COLO668 (cell line): ENCODE measurements around the gene PCDHGA12.
"Not testable (repeated sequence)": the region's sequence is repeated elsewhere in the genome, so short reads cannot be mapped to it uniquely, and the experiment has no call there.

ENCODE experiments used
- DNase-seq: peaks from one replicate; lab custom pipeline; 2025; ENCODE audit not compliant: unreplicated experiment; lab: John Stamatoyannopoulos, UW

PCDHGA12 gene

DNA sequence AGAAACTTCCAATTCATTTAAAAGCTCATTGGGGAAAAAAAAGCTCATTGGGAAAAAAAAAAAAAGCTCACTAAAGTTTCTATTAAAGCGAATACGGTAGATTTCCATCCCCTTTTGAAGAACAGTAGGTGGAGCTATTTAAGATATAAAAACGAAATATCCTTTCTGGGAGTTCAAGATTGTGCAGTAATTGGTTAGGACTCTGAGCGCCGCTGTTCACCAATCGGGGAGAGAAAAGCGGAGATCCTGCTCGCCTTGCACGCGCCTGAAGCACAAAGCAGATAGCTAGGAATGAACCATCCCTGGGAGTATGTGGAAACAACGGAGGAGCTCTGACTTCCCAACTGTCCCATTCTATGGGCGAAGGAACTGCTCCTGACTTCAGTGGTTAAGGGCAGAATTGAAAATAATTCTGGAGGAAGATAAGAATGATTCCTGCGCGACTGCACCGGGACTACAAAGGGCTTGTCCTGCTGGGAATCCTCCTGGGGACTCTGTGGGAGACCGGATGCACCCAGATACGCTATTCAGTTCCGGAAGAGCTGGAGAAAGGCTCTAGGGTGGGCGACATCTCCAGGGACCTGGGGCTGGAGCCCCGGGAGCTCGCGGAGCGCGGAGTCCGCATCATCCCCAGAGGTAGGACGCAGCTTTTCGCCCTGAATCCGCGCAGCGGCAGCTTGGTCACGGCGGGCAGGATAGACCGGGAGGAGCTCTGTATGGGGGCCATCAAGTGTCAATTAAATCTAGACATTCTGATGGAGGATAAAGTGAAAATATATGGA, at the start of gene PCDHGA12:
Gene PCDHGA12, plus strand, starts transcription at position 176 of the 782 bp plus-strand sequence. Its CDS starts 253 bp downstream, at position 429.
- DNase-seq: no peak

DNA sequence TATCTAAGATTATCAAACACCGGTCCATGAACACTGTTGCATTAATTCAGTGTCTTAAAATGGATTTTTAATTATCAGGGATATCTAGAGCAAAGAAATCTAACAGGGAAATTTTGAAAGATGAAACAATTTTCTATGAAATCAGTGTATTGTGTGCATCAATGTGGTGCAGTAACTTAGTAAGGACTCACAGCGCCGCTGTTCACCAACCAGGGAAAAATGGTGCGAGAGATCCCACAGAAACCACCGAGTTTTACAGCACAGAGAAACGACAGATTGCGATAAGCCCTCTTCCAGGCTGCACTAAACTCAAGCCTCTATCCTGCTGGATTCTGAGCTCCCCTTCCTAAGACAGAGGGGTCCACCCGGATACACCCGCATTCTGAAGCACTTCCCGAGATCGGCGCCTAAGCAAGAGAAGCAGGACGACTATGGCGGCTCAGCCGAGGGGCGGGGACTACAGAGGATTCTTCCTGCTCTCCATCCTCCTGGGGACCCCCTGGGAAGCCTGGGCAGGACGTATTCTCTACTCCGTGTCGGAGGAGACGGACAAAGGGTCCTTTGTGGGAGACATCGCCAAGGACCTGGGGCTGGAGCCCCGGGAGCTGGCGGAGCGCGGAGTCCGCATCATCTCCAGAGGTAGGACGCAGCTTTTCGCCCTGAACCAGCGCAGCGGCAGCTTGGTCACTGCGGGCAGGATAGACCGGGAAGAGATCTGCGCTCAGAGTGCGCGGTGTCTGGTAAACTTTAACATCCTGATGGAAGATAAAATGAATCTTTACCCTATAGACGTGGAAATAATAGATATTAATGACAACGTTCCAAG, 47.6 kb upstream of the PCDHGA12 start, which contains the start of gene PCDHGA7:
Gene PCDHGA7, plus strand, starts transcription at position 274 of the 826 bp plus-strand sequence. Its CDS starts 158 bp downstream, at position 432.
- no peak for DNase-seq

- DNase-seq: no peak
Measured at GRCh38 chr5:141383345-141383744, 47.0 kb upstream of the PCDHGA12 start.

GRCh38 chr5:141384471-141385267, 45.6 kb upstream of the PCDHGA12 start:
- no peak for DNase-seq

- DNase-seq: not testable (repeated sequence)
Measured at GRCh38 chr5:141387557-141388311, 42.6 kb upstream of the PCDHGA12 start, which contains the start of gene PCDHGB4. Gene PCDHGB4 (plus strand): TSS chr5:141387698. CDS start chr5:141387885, 187 bp downstream.

DNA sequence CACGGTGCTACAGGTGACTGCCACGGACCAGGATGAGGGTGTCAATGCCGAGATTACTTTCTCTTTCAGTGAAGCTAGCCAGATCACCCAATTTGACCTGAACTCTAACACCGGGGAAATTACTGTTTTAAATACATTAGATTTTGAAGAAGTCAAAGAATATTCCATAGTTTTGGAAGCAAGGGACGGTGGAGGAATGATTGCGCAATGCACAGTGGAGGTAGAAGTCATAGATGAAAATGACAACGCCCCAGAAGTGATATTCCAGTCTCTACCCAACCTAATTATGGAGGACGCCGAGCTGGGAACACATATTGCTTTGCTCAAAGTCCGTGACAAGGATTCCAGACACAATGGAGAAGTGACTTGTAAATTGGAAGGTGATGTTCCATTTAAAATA, 41.6 kb upstream of the PCDHGA12 start:
- DNase-seq: no peak

GRCh38 chr5:141389153-141390042, 40.9 kb upstream of the PCDHGA12 start:
- no peak for DNase-seq

DNA sequence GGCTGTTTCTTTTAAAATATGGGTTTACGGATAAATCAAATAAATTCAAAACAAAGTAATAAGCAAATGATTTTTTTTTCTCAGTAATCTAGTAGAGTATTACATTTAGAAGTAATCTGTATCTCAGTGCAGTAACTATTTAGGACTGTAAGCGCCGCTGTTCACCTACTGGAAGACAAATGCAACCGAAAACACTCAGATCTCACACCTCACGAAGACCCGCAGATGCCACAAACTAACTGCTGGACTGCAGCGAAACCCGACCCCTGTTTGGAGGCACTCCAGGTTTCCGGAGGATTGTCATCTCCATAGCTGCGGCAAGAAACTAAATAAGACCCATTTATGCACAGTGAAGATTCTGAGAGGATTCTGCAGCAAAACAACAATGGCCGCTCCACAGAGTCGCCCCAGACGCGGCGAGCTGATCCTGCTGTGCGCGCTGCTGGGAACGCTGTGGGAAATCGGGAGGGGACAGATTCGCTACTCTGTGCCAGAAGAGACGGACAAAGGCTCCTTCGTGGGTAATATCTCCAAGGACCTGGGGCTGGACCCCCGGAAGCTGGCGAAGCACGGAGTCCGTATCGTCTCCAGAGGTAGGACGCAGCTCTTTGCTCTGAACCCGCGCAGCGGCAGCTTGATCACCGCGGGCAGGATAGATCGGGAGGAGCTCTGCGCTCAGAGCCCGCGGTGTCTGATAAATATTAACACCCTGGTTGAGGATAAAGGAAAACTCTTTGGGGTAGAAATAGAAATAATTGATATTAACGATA, 37.7 kb upstream of the PCDHGA12 start, which contains the start of gene PCDHGA8:
Gene PCDHGA8, plus strand, starts transcription at position 205 of the 770 bp plus-strand sequence. Its CDS starts 181 bp downstream, at position 386.
- DNase-seq: no peak

GRCh38 chr5:141393267-141393666, 37.0 kb upstream of the PCDHGA12 start:
- DNase-seq: no peak

- DNase-seq: not testable (repeated sequence)
Measured at GRCh38 chr5:141394401-141395187, 35.7 kb upstream of the PCDHGA12 start.

DNA sequence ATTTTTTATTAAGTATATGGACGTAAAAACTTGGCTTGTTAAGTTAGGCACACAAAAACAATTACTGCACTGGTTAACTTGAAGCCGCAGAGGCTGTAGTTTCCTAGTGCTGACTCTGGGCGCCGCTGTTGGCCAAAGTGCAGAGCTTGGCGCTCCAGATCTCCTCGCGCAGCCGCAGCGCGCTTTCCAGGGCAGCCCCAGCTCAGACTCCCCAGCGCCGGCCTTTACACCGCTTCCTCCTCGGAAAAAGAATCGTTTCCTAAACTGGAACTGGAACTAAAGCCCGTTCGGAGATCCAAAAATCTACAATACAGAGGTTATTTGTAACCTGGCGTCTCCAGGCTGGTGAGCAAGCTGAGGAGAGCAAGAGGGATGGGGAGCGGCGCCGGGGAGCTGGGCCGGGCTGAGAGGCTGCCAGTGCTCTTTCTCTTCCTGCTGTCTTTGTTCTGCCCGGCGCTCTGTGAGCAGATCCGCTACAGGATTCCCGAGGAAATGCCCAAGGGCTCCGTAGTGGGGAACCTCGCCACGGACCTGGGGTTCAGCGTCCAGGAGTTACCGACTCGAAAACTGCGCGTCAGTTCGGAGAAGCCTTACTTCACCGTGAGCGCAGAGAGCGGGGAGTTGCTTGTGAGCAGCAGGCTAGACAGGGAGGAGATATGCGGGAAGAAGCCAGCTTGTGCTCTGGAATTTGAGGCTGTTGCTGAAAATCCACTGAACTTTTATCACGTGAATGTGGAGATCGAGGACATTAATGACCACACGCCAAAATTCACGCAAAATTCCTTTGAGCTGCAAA, 32.4 kb upstream of the PCDHGA12 start, which contains the start of gene PCDHGB5:
Gene PCDHGB5, plus strand, starts transcription at position 192 of the 796 bp plus-strand sequence. Its CDS starts 181 bp downstream, at position 373.
- not testable (repeated sequence) for DNase-seq

- DNase-seq: no peak
Measured at GRCh38 chr5:141398608-141399007, 31.7 kb upstream of the PCDHGA12 start.

- no peak for DNase-seq
Measured at GRCh38 chr5:141399555-141400258, 30.6 kb upstream of the PCDHGA12 start.

DNA sequence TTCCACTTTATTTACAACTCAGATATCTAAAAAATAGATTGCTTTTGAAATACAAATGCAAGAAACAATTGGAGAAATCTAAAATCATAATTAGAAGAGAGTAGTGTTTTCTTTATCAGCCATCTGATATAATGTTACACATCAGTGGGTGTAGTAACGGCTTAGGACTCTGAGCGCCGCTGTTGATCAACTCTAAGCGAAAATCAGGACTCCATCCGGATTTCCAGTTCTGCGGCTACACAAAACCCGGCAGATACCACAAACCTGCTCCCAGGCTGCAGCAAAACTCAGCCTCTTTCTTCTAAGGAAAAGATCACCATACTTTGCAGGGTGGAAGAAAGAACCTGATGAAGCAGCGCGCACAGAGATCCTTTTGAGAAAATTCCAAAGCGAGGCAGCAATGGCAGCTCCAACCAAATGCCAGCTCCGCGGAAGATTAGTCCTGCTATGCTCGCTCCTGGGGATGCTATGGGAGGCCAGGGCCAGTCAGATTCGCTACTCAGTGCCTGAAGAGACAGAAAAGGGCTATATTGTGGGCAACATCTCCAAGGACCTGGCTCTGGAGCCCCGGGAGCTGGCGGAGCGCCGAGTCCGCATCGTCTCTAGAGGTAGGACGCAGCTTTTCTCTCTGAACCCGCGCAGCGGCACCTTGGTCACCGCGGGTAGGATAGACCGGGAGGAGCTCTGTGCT, 27.6 kb upstream of the PCDHGA12 start, which contains the start of gene PCDHGA9:
Gene PCDHGA9, plus strand, starts transcription at position 226 of the 691 bp plus-strand sequence. Its CDS starts 175 bp downstream, at position 401.
- DNase-seq: no peak

DNA sequence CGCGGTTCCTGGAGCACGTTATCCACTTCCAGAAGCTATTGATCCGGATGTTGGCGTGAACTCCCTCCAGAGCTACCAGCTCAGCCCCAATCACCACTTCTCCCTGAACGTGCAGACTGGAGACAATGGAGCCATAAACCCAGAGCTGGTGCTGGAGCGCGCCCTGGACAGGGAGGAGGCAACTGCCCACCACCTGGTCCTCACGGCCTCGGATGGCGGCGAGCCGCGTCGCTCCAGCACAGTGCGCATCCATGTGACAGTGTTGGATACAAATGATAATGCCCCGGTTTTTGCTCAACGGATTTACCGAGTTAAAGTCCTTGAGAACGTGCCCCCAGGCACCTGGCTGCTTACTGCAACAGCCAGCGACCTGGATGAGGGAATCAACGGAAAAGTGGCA, 26.9 kb upstream of the PCDHGA12 start:
- DNase-seq: no peak
